Transverse colon (tissue), 3 donors: ENCODE measurements around the gene COQ8B.

Source experiments
- CTCF ChIP-seq, 5 experiments: fragments of 200-600 bp in 3 of 5; fragments of 450-650 bp in 2 of 5; sonication (generic) in 3 of 5; IDR thresholded peaks; 1 replicate in 2 of 5; 2 replicates in 3 of 5; pipeline ENCODE4 v1.5.1; 2016 to 2017; ENCODE audit warnings: antibody characterized with exemption in 5 of 5, inconsistent platforms in 3 of 5, mild to moderate bottlenecking in 2 of 5, moderate library complexity in 1 of 5
- EP300 ChIP-seq: sonication (generic); formaldehyde crosslinking; IDR thresholded peaks from one replicate; pipeline ENCODE4 v1.6.1; 2017; ENCODE audit warnings: antibody characterized with exemption, low read depth
- POLR2A ChIP-seq: fragments of 450-650 bp; IDR thresholded peaks from one replicate; pipeline ENCODE4 v1.6.1; 2016; ENCODE audit warnings: antibody characterized with exemption, mild to moderate bottlenecking, moderate library complexity

- TF ChIP-seq CTCF (IDR thresholded peaks at IDR 0.05), result no peak
- TF ChIP-seq POLR2A, result no peak
- TF ChIP-seq EP300, result no peak
Observed at GRCh38 chr19:40681039-40681438, 35.6 kb downstream of the COQ8B start.
